WERI-Rb-1 (cell line): ENCODE data around the gene DDX54.

Source experiments
- DNase-seq: peaks from one replicate; pipeline ENCODE4 v3.0.0-alpha.2; 2020
- H3K27ac ChIP-seq: fragments of 250-450 bp; sonication (Bioruptor Pico); 2 replicates; pipeline ENCODE4 v1.5.1; 2020; ENCODE audit warnings: mild to moderate bottlenecking, moderate library complexity
- H3K27me3 ChIP-seq: fragments of 250-450 bp; sonication (Bioruptor Pico); 2 replicates; pipeline ENCODE4 v1.5.1; 2021; ENCODE audit warnings: mild to moderate bottlenecking, low read depth, moderate library complexity; ENCODE audit not compliant: insufficient read depth, severe bottlenecking
- H3K36me3 ChIP-seq: fragments of 250-450 bp; sonication (Bioruptor Pico); 2 replicates; pipeline ENCODE4 v1.5.1; 2020; ENCODE audit warnings: mild to moderate bottlenecking, moderate library complexity
- H3K4me3 ChIP-seq: 2 replicates; pipeline ENCODE4 v1.5.1; 2011; ENCODE audit warnings: low read depth, mild to moderate bottlenecking, control low read depth, low read length
- H3K9me3 ChIP-seq: fragments of 250-450 bp; sonication (Bioruptor Pico); 2 replicates; pipeline ENCODE4 v1.5.1; 2021; ENCODE audit warnings: mild to moderate bottlenecking, moderate library complexity; ENCODE audit not compliant: severe bottlenecking
- CTCF ChIP-seq: IDR thresholded peaks from 2 replicates; pipeline ENCODE4 v1.5.1; 2011; ENCODE audit warnings: low read depth, mild to moderate bottlenecking, control low read depth, inconsistent platforms, low read length

DDX54 gene

GRCh38 chr12:113196990-113197389, 11.7 kb upstream of the DDX54 start:
- H3K27me3 ChIP-seq, result no peaks in the 10 kb centered on the region
- DNase-seq, result peak; percentile 75
- H3K9me3 ChIP-seq, result no peaks in the 10 kb centered on the region
- no peak overlapping the region for H3K27ac ChIP-seq
- peak; percentile 75 for TF ChIP-seq CTCF
- no peak overlapping the region for H3K4me3 ChIP-seq
- no peaks in the 10 kb centered on the region for H3K36me3 ChIP-seq

- peaks cover 4% of the 10 kb centered on the region for H3K36me3 ChIP-seq
- H3K27ac ChIP-seq, result no peak overlapping the region
- no peaks in the 10 kb centered on the region for H3K9me3 ChIP-seq
- H3K27me3 ChIP-seq, result no peaks in the 10 kb centered on the region
- no peak for TF ChIP-seq CTCF
- no peak overlapping the region for H3K4me3 ChIP-seq
- no peak for DNase-seq
Observed at GRCh38 chr12:113196582-113196981, 11.3 kb upstream of the DDX54 start.

GRCh38 chr12:113195598-113195997, 10.3 kb upstream of the DDX54 start:
- H3K36me3 ChIP-seq, result peaks cover 9% of the 10 kb centered on the region
- no peaks in the 10 kb centered on the region for H3K9me3 ChIP-seq
- no peak for DNase-seq
- TF ChIP-seq CTCF, result no peak
- no peaks in the 10 kb centered on the region for H3K27me3 ChIP-seq
- peak overlapping the region; percentile 69 for H3K27ac ChIP-seq
- no peak overlapping the region for H3K4me3 ChIP-seq

GRCh38 chr12:113194971-113195391, 9.7 kb upstream of the DDX54 start:
- TF ChIP-seq CTCF, result no peak
- no peaks in the 10 kb centered on the region for H3K27me3 ChIP-seq
- no peaks in the 10 kb centered on the region for H3K9me3 ChIP-seq
- H3K4me3 ChIP-seq, result no peak overlapping the region
- DNase-seq, result peak; percentile 71
- peak overlapping the region; percentile 69 for H3K27ac ChIP-seq
- peaks cover 12% of the 10 kb centered on the region for H3K36me3 ChIP-seq

- Histone ChIP-seq H3K9me3 (no peaks in the 10 kb centered on the region), H3K36me3 (peaks cover 34% of the 10 kb centered on the region), H3K4me3 (no peak overlapping the region), H3K27ac (peak overlapping the region; percentile 53), H3K27me3 (no peaks in the 10 kb centered on the region)
- no peak for TF ChIP-seq CTCF
- DNase-seq, result no peak
Observed at GRCh38 chr12:113191227-113191626, 5.9 kb upstream of the DDX54 start.

GRCh38 chr12:113190761-113191160, 5.5 kb upstream of the DDX54 start:
- Histone ChIP-seq H3K36me3 (peaks cover 34% of the 10 kb centered on the region), H3K27me3 (no peaks in the 10 kb centered on the region), H3K27ac (peak overlapping the region; percentile 53; the same call in 1 of the 2 replicates), H3K4me3 (no peak overlapping the region), H3K9me3 (no peaks in the 10 kb centered on the region)
- TF ChIP-seq CTCF, result no peak
- peak; percentile 65 for DNase-seq
